Purkinje cell (primary cell): ENCODE data around the gene PCDHA5. TPM values are rescaled to one million over a fixed set of nuclear protein-coding genes. Genes with fewer than 3 reads are reported as not detected.

Experiments used
- polyA plus RNA-seq: library from polyadenylated mRNA; unstranded; fragments of >200 nt; fragmentation: Nextera tagmentation; gene quantifications from 2 replicates; pipeline ENCODE4 v1.2.1, GENCODE V29; 2014

PCDHA5 gene
- 1.5 and 6.3 TPM in 2 replicates for polyA plus RNA-seq

GRCh38 chr5:140821375-140822280 is at the start of gene PCDHA5:
TSS of gene PCDHA5 (plus strand) at chr5:140821613.

GRCh38 chr5:140785905-140786686 is 35.3 kb upstream of the PCDHA5 start, which contains the start of gene PCDHA1:
TSS of gene PCDHA1 (plus strand) at chr5:140786140.

GRCh38 chr5:140794595-140795258 is 26.7 kb upstream of the PCDHA5 start, which contains the start of gene PCDHA2:
TSS of gene PCDHA2 (plus strand) at chr5:140794852.

GRCh38 chr5:140800816-140801493 is 20.5 kb upstream of the PCDHA5 start, which contains the start of gene PCDHA3:
TSS of gene PCDHA3 (plus strand) at chr5:140801057.

GRCh38 chr5:140806834-140807775 is 14.3 kb upstream of the PCDHA5 start, which contains the start of gene PCDHA4:
TSS of gene PCDHA4 (plus strand) at chr5:140807068.

GRCh38 chr5:140827704-140828361 is 6.4 kb downstream of the PCDHA5 start, which contains the start of gene PCDHA6:
TSS of gene PCDHA6 (plus strand) at chr5:140827960. CDS start at chr5:140828092, 132 bp downstream.

GRCh38 chr5:140833993-140834392 is 12.6 kb downstream of the PCDHA5 start, which contains the start of gene PCDHA7:
TSS of gene PCDHA7 (plus strand) at chr5:140834269. CDS start at chr5:140834384, 115 bp downstream.

GRCh38 chr5:140840978-140841962 is 19.9 kb downstream of the PCDHA5 start, which contains the start of gene PCDHA8:
TSS of gene PCDHA8 (plus strand) at chr5:140841187. CDS start at chr5:140841322, 135 bp downstream.

GRCh38 chr5:140848139-140849102 is 27.0 kb downstream of the PCDHA5 start, which contains the start of gene PCDHA9:
TSS of gene PCDHA9 (plus strand) at chr5:140848382. CDS start at chr5:140848496, 114 bp downstream.

GRCh38 chr5:140855772-140856674 is 34.6 kb downstream of the PCDHA5 start, which contains the start of gene PCDHA10:
TSS of gene PCDHA10 (plus strand) at chr5:140855897. CDS start at chr5:140856049, 152 bp downstream.

GRCh38 chr5:140868721-140869554 is 47.5 kb downstream of the PCDHA5 start, which contains the start of gene PCDHA11:
TSS of gene PCDHA11 (plus strand) at chr5:140868957. CDS start at chr5:140869104, 147 bp downstream.

